Right lobe of liver (tissue), 6 donors: Measurements from ENCODE around the gene DOK1. TPM values are rescaled to one million over a fixed set of nuclear protein-coding genes. Genes with fewer than 3 reads are reported as not detected.

Experiments
- ATAC-seq, 4 donors: fragments of 200-7000 bp; cut with Tn5 transposase; one replicate each; pipeline ENCODE4 v1.9.1; 2020; ENCODE audit warnings: mild to moderate bottlenecking in 4 of 4, moderate library complexity in 4 of 4
- DNase-seq, 3 donors: peaks; one replicate each; pipeline ENCODE4 v3.0.0-alpha.2; 2020
- H3K27ac ChIP-seq, 3 donors: fragments of 200-600 bp; one replicate each; pipeline ENCODE4 v1.8.0; 2022
- H3K27me3 ChIP-seq, 2 donors: fragments of 200-600 bp; one replicate each; pipeline ENCODE4 v1.8.0; 2022
- H3K36me3 ChIP-seq, 4 donors: fragments of 200-600 bp; sonication (generic) in 1 of 4; one replicate each; pipeline versions ENCODE4 v1.5.1 to v1.8.0; 2017 to 2022; ENCODE audit warnings: control low read depth in 1 of 4
- H3K4me1 ChIP-seq, 4 donors: fragments of 200-600 bp; sonication (generic) in 1 of 4; one replicate each; pipeline versions ENCODE4 v1.5.1 to v1.8.0; 2017 to 2022; ENCODE audit warnings: control low read depth in 1 of 4
- H3K4me3 ChIP-seq, 3 donors: fragments of 200-600 bp; one replicate each; pipeline ENCODE4 v1.8.0; 2022
- H3K9me3 ChIP-seq, 4 donors: fragments of 200-600 bp; sonication (generic) in 1 of 4; one replicate each; pipeline versions ENCODE4 v1.5.1 to v1.8.0; 2017 to 2022; ENCODE audit warnings: control low read depth in 1 of 4
- POLR2A ChIP-seq: fragments of 450-650 bp; IDR thresholded peaks from one replicate; pipeline ENCODE4 v1.6.1; 2017; ENCODE audit warnings: antibody characterized with exemption, mild to moderate bottlenecking
- WGBS: methylation state at CpG from one replicate; pipeline ENCODE4 v1.1.6; 2018; ENCODE audit warnings: low coverage, low lambda C conversion rate; ENCODE audit not compliant: insufficient coverage; ENCODE audit errors: missing lambda C conversion rate; 5-methylcytosine and 5-hydroxymethylcytosine counted together
- intact Hi-C, 2 donors: fragments of 100-400 bp; cut with DNase I; formaldehyde crosslinking; loops; one replicate each; pipeline versions ENCODE4 v1.11.2 to v1.14.1; 2022
- total RNA-seq, 6 experiments: library from RNA; depleted of rRNA in 2 of 6; stranded (reverse); fragments of >200 nt in 2 of 6; fragmentation: NEBNext Ultra II Directional in 3 of 6; extraction: Animal tissue kit (Norgen Biotek cat#: 25700) in 3 of 6; gene quantifications; one replicate each; pipeline versions ENCODE4 v1.1.0 to v1.2.4, GENCODE V29; 2016 to 2023
- TF ChIP-seq, protein P1 (sequence below), 4 donors: fragments of 200-600 bp in 3 of 4; fragments of 450-650 bp in 1 of 4; IDR thresholded peaks; one replicate each; pipeline versions ENCODE4 v1.5.1 to v1.8.0; 2016 to 2022; ENCODE audit warnings: antibody characterized with exemption in 4 of 4, mild to moderate bottlenecking in 2 of 4
- donor health status: DM: no; HTN: yes; CAD: no.
- donor health status: DM: no; HTN: no; CAD: no.
- donor health status: DM: no; HTN: no; CAD: no.
- donor health status: DM: no; HTN: yes; CAD: no.
- donor health status: DM: no; HTN: yes; CAD: no.

Gene DOK1
- total RNA-seq, 6 experiments from 2014 or later, result 1.9 to 3.7 (median 3.2) TPM

- Histone ChIP-seq H3K4me3 (no peak within 1 kb of the TSS), H3K9me3 (no peaks in the 10 kb centered on the region), H3K27ac (no peak within 1 kb of the TSS), H3K4me1 (peaks cover 0 to 16% (median 6%) of the 10 kb centered on the region in 4 donors), H3K36me3 (peaks cover 0 to 20% (median 9%) of the 10 kb centered on the region in 4 donors), H3K27me3 (no peaks in the 10 kb centered on the region)
- ATAC-seq, result no peak
- intact Hi-C loops, result loop anchor here in 1 of 2 donors (5.0 kb wide), 1 partner anchor 39 kb away; no protein-coding TSS in a partner anchor
- no peak for DNase-seq
- 78% methylated on average over 9 of the region's 11 CpGs for WGBS
- TF ChIP-seq, protein P1, sequence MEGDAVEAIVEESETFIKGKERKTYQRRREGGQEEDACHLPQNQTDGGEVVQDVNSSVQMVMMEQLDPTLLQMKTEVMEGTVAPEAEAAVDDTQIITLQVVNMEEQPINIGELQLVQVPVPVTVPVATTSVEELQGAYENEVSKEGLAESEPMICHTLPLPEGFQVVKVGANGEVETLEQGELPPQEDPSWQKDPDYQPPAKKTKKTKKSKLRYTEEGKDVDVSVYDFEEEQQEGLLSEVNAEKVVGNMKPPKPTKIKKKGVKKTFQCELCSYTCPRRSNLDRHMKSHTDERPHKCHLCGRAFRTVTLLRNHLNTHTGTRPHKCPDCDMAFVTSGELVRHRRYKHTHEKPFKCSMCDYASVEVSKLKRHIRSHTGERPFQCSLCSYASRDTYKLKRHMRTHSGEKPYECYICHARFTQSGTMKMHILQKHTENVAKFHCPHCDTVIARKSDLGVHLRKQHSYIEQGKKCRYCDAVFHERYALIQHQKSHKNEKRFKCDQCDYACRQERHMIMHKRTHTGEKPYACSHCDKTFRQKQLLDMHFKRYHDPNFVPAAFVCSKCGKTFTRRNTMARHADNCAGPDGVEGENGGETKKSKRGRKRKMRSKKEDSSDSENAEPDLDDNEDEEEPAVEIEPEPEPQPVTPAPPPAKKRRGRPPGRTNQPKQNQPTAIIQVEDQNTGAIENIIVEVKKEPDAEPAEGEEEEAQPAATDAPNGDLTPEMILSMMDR (IDR thresholded peaks at IDR 0.05), result no peak
- TF ChIP-seq POLR2A, result no peak
Measured at GRCh38 chr2:74525717-74526648, 28.5 kb upstream of the DOK1 start, which contains the start of gene DQX1. Gene DQX1, minus strand, starts transcription at chr2:74526231. Its CDS starts 502 bp downstream, at chr2:74525729.

DNA sequence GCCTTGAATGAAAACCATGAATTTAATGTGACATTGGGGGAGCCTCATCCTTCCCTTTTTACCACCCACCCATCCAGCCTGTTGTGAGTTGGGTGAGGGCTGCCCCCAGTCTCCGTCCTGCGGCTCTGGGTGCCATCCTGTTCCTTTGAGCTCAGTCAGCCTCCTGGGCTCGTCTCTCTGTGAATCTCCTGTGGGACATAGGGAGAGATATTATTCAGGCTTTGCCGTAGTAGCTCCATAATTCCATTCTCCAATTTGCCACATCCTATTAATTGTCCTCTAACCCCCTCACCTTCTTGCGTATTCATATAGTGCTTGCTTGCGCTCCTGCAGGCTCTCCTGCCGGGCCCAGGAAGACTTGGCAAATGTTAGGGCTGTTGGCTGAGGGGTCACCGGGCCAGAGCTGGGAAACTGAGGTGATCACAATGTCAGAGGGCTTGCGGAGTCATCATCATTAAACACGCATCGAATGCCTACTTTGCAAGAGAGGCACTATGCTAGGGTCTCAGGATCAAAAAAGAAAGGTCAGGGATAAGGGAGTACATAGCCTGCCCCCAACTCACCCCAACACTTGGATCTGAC lies 27.8 kb upstream of the DOK1 start:
- WGBS, result 93% methylated on average over 5 of the region's 11 CpGs
- H3K27ac ChIP-seq, result no peak overlapping the region
- no peak for TF ChIP-seq POLR2A
- TF ChIP-seq, protein P1 (IDR thresholded peaks at IDR 0.05), result no peak
- no peak for DNase-seq
- peaks cover 0 to 19% (median 6%) of the 10 kb centered on the region in 4 donors for H3K4me1 ChIP-seq
- no peaks in the 10 kb centered on the region for H3K9me3 ChIP-seq
- no peaks in the 10 kb centered on the region for H3K27me3 ChIP-seq
- no peak overlapping the region for H3K4me3 ChIP-seq
- intact Hi-C loops, result loop anchor here in 1 of 2 donors (5.0 kb wide), 1 partner anchor 39 kb away; no protein-coding TSS in a partner anchor
- ATAC-seq, result no peak
- peaks cover 0 to 20% (median 9%) of the 10 kb centered on the region in 4 donors for H3K36me3 ChIP-seq

DNA sequence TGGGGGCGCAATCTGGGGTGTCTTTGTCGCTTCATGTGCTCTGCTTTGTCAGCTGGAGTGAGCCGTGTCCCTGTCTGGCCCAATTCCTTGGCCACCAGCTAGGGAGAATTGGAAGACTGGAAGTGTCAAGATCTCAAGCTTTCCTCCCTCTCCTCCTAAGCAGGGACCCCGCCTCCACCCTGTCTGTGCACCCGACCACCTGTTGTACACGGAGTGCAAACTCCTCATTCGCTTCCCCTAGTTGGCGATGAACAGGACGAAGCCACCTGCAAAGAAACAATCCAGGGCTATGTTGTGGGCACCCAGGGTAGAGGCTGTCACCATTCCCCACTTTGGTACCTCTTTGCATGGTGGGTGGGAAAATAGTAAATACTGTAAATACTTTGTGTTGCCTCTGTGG lies 26.8 kb upstream of the DOK1 start:
- H3K4me1 ChIP-seq, result peaks cover 0 to 19% (median 6%) of the 10 kb centered on the region in 4 donors
- H3K27ac ChIP-seq, result no peak overlapping the region
- H3K4me3 ChIP-seq, result no peak overlapping the region
- 94% methylated on average over 6 of the region's 9 CpGs for WGBS
- DNase-seq, result no peak
- no peaks in the 10 kb centered on the region for H3K9me3 ChIP-seq
- TF ChIP-seq POLR2A, result no peak
- TF ChIP-seq, protein P1 (IDR thresholded peaks at IDR 0.05), result no peak
- H3K27me3 ChIP-seq, result no peaks in the 10 kb centered on the region
- intact Hi-C loops, result loop anchor here in 1 of 2 donors (5.0 kb wide), 1 partner anchor 40 kb away; no protein-coding TSS in a partner anchor
- H3K36me3 ChIP-seq, result peaks cover 0 to 22% (median 9%) of the 10 kb centered on the region in 4 donors
- no peak for ATAC-seq

DNA sequence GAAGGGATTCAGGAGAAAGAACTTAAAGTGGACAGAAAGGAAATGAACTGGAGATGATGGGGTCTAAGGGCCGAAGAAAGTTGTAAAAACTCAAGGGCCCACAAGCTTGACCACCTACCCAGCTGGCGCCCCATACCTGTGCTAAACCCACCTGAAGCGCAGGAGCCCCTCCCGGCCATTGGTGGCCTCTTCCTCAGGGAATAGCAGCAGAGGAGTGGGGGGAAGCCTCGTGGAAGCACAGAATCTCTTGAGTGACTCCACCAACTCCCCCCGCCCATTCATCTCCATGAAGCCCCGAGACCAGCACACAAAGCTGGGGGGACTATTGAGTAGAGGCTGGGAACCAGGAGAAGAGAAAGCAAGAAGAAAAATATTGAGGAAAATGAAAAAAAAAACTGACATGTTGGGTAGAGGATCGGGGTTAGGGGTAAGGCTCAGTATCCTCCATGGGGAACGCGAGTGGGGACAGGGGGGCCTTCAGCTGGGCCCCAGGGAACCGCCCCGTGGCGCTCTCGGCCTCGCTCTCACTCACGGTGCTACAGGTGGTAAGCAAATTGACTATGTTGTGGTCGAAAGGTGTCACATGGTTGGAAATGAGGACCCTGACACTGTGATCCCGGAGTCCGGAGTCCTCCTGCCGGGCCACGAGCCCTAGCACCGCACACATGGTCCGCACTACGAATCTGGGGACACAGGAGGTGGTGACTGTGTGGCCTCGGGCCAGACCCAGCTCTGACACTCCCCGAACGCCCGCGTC lies 25.7 kb upstream of the DOK1 start:
- ATAC-seq (peak in 3 of 4 donors; percentile 4 to 9 (median 8)), DNase-seq (no peak)
- peak overlapping the region; percentile 68 to 77 (median 76) for H3K27ac ChIP-seq
- no peaks in the 10 kb centered on the region for H3K9me3 ChIP-seq
- no peaks in the 10 kb centered on the region for H3K27me3 ChIP-seq
- intact Hi-C loops, result loop anchor here in 1 of 2 donors (5.0 kb wide), 1 partner anchor 41 kb away; no protein-coding TSS in a partner anchor
- peaks cover 0 to 29% (median 9%) of the 10 kb centered on the region in 4 donors for H3K36me3 ChIP-seq
- H3K4me1 ChIP-seq, result peaks cover 0 to 19% (median 6%) of the 10 kb centered on the region in 4 donors
- 8% methylated on average over 20 of the region's 29 CpGs for WGBS
- peak overlapping the region; percentile 78 to 98 (median 97) for H3K4me3 ChIP-seq
- TF ChIP-seq POLR2A, result no peak
- TF ChIP-seq, protein P1 (IDR thresholded peaks at IDR 0.05), result no peak
